Astrocyte of the cerebellum (primary cell): ENCODE results near the gene PRKAR2A.
"Not testable (repeated sequence)": the region's sequence is repeated elsewhere in the genome, so short reads cannot be mapped to it uniquely, and the experiment has no call there.

Experiments used
- DNase-seq: peaks from one replicate; pipeline ENCODE4 v3.0.0-alpha.2; 2011; ENCODE audit warnings: low read depth
- H3K4me3 ChIP-seq: 2 replicates; pipeline ENCODE4 v1.5.1; 2011; ENCODE audit warnings: mild to moderate bottlenecking, low read depth, low read length, moderate library complexity
- in situ Hi-C: cut with HindIII; loops from 2 replicates; pipeline ENCODE4 v1.10.0; 2017; ENCODE audit warnings: low sequenced_read_pairs
- TF ChIP-seq, protein P1 (sequence below): IDR thresholded peaks from 2 replicates; pipeline ENCODE4 v1.5.1; 2012; ENCODE audit warnings: low read length, low read depth, moderate library complexity, mild to moderate bottlenecking; ENCODE audit errors: missing control alignments

Gene PRKAR2A

DNA sequence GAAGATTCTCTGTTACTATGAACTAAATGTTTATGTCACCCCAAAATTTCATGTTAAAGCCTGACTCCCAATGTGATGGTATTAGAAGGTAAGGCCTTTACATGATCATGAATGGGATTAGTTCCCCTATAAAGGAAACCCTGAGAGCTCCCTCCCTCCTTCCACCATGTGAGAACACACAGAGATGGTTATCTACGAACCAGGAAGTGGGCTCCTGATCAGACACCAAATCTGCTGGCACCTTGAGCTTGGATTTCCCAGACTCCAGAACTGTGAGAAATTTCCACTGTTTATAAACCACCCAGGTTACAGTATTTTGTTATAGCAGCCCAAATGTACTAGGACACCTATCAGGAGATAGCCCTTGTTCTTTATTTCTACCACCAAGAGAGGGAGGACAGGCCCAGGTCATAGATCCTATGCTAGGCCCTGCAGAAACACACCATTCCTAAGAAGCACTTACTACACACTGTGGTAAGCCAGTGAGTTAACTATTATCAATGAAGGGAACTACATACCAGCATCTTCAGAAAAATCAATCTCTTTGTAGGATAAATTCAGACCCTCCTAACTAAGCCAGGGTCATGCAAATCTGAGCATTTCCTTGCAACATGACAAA is 59.0 kb downstream of the PRKAR2A start:
- no peak for DNase-seq
- TF ChIP-seq, protein P1, sequence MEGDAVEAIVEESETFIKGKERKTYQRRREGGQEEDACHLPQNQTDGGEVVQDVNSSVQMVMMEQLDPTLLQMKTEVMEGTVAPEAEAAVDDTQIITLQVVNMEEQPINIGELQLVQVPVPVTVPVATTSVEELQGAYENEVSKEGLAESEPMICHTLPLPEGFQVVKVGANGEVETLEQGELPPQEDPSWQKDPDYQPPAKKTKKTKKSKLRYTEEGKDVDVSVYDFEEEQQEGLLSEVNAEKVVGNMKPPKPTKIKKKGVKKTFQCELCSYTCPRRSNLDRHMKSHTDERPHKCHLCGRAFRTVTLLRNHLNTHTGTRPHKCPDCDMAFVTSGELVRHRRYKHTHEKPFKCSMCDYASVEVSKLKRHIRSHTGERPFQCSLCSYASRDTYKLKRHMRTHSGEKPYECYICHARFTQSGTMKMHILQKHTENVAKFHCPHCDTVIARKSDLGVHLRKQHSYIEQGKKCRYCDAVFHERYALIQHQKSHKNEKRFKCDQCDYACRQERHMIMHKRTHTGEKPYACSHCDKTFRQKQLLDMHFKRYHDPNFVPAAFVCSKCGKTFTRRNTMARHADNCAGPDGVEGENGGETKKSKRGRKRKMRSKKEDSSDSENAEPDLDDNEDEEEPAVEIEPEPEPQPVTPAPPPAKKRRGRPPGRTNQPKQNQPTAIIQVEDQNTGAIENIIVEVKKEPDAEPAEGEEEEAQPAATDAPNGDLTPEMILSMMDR, result no peak
- H3K4me3 ChIP-seq, result no peak overlapping the region
- in situ Hi-C loops, result no loop called here

GRCh38 chr3:48784426-48785120 is 63.1 kb downstream of the PRKAR2A start:
- in situ Hi-C loops, result no loop called here
- H3K4me3 ChIP-seq, result no peak overlapping the region
- TF ChIP-seq, protein P1, result no peak
- peak; percentile 49 for DNase-seq

DNA sequence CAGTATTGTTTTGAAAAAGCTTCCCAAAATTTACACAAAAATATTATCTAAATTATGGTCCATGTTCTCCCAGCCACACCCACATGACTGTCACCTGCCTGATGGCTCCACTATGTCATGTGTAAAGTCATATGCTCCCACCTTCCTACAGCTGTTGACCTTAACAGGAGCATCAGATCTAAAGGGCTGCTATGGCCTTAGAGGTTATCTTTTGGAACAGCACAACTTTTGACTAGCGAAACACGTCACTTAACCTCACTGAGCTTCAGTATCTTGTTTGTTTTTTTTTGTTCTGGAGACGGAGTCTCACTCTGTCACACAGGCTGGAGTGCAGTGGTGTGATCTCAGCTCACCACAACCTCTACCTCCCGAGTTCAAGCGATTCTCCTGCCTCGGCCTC is 64.4 kb downstream of the PRKAR2A start:
- in situ Hi-C loops, result no loop called here
- H3K4me3 ChIP-seq, result no peak overlapping the region
- TF ChIP-seq, protein P1, result no peak

GRCh38 chr3:48782046-48782445 is 65.6 kb downstream of the PRKAR2A start:
- no peak for DNase-seq
- TF ChIP-seq, protein P1, result no peak
- H3K4me3 ChIP-seq, result no peak overlapping the region
- in situ Hi-C loops, result no loop called here

More for the DNA sequence above, 64.4 kb downstream of the PRKAR2A start:
- no peak for DNase-seq

DNA sequence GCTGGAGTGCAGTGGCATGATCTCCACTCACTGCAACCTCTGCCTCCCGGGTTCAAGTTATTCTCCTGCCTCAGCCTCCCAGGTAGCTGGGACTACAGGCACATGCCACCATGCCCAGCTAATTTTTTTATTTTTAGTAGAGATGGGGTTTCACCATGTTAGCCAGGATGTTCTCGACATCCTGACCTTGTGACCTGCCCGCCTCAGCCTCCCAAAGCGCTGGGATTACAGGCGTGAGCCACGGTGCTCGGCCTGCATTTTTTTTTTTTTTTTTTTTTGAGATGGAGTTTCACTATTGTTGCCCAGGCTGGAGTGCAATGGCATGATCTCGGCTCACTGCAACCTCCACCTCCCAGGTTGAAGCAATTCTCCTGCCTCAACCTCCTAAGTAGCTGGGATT is 69.1 kb downstream of the PRKAR2A start:
- H3K4me3 ChIP-seq, DNase-seq, in situ Hi-C loops: not testable (repeated sequence)

- TF ChIP-seq, protein P1, result no peak
- in situ Hi-C loops, result no loop called here
- DNase-seq, result no peak
- no peak overlapping the region for H3K4me3 ChIP-seq
Observed at GRCh38 chr3:48776854-48777253, 70.8 kb downstream of the PRKAR2A start.

- no peak for DNase-seq
- H3K4me3 ChIP-seq, result no peak overlapping the region
- TF ChIP-seq, protein P1, result no peak
- in situ Hi-C loops, result no loop called here
Observed at GRCh38 chr3:48770192-48770502, 77.5 kb downstream of the PRKAR2A start.
